HEK293 (cell line): ENCODE data around the gene FERD3L.

Source experiments
- CTCF ChIA-PET: fragments of 350-600 bp; formaldehyde crosslinking; extraction: SDS; loops from one replicate; lab custom pipeline; 2021; ENCODE audit warnings: antibody characterized with exemption; lab: Yijun Ruan, JAX
- POLR2A ChIA-PET: fragments of 300-600 bp; formaldehyde crosslinking; extraction: SDS; loops from one replicate; lab custom pipeline; 2020; ENCODE audit warnings: antibody characterized with exemption, inconsistent platforms; lab: Yijun Ruan, JAX
- H3K27ac ChIP-seq: fragments of 200-500 bp; sonication (Bioruptor generic); 2 replicates; pipeline ENCODE4 v1.5.1; 2014; ENCODE audit warnings: low read depth, low read length, control low read depth, inconsistent platforms; ENCODE audit errors: extremely low read depth
- H3K36me3 ChIP-seq, 2 experiments: fragments of 200-500 bp in 1 of 2; sonication (Bioruptor generic) in 1 of 2; 1 replicate in 1 of 2; 2 replicates in 1 of 2; pipeline ENCODE4 v1.5.1; 2014 to 2017; ENCODE audit warnings: inconsistent platforms in 2 of 2, low read length in 2 of 2; ENCODE audit not compliant: control insufficient read depth in 2 of 2, insufficient read depth in 1 of 2
- H3K4me1 ChIP-seq: fragments of 200-500 bp; sonication (Bioruptor generic); 2 replicates; pipeline ENCODE4 v1.5.1; 2014; ENCODE audit warnings: mild to moderate bottlenecking, low read length, inconsistent platforms; ENCODE audit not compliant: control insufficient read depth, insufficient read depth
- H3K4me3 ChIP-seq: 2 replicates; pipeline ENCODE4 v1.5.1; 2011; ENCODE audit warnings: low read depth, mild to moderate bottlenecking, control low read depth, low read length, moderate library complexity
- H3K9me3 ChIP-seq: fragments of 200-500 bp; sonication (Bioruptor generic); 2 replicates; pipeline ENCODE4 v1.5.1; 2014; ENCODE audit warnings: low read depth, low read length, inconsistent platforms; ENCODE audit not compliant: control insufficient read depth, insufficient read depth
- GLIS2 ChIP-seq: fragments of 450-650 bp; formaldehyde crosslinking; IDR thresholded peaks from 2 replicates; pipeline ENCODE4 v1.5.1; 2016; ENCODE audit warnings: missing biosample characterization, missing genetic modification characterization
- PRDM10 ChIP-seq: fragments of 450-650 bp; formaldehyde crosslinking; IDR thresholded peaks from 2 replicates; pipeline ENCODE4 v1.5.1; 2016; ENCODE audit warnings: missing biosample characterization, missing genetic modification characterization
- SCRT2 ChIP-seq: fragments of 450-650 bp; formaldehyde crosslinking; IDR thresholded peaks from 2 replicates; pipeline ENCODE4 v1.5.1; 2016; ENCODE audit warnings: missing biosample characterization, missing genetic modification characterization
- SP2 ChIP-seq: fragments of 450-650 bp; formaldehyde crosslinking; IDR thresholded peaks from 2 replicates; pipeline ENCODE4 v1.5.1; 2016; ENCODE audit warnings: missing biosample characterization, missing genetic modification characterization
- TCF7L2 ChIP-seq: IDR thresholded peaks from 2 replicates; pipeline ENCODE4 v1.6.1; 2011; ENCODE audit warnings: low read depth, mild to moderate bottlenecking, inconsistent platforms, low read length, moderate library complexity, borderline replicate concordance
- ZBTB17 ChIP-seq: fragments of 450-650 bp; formaldehyde crosslinking; IDR thresholded peaks from 2 replicates; pipeline ENCODE4 v1.5.1; 2016; ENCODE audit warnings: missing biosample characterization, missing genetic modification characterization
- ZIC2 ChIP-seq: fragments of 450-650 bp; formaldehyde crosslinking; IDR thresholded peaks from 2 replicates; pipeline ENCODE4 v1.5.1; 2016; ENCODE audit warnings: missing biosample characterization, missing genetic modification characterization
- ZNF112 ChIP-seq: fragments of 450-650 bp; formaldehyde crosslinking; IDR thresholded peaks from 2 replicates; pipeline ENCODE4 v1.5.0; 2017; ENCODE audit warnings: missing biosample characterization, missing genetic modification characterization
- ZNF16 ChIP-seq: fragments of 450-650 bp; formaldehyde crosslinking; IDR thresholded peaks from 2 replicates; pipeline ENCODE4 v1.5.1; 2016; ENCODE audit warnings: low read depth, missing biosample characterization, missing genetic modification characterization
- ZNF2 ChIP-seq: fragments of 450-650 bp; formaldehyde crosslinking; IDR thresholded peaks from 2 replicates; pipeline ENCODE4 v1.5.1; 2016; ENCODE audit warnings: missing biosample characterization, missing genetic modification characterization
- ZNF23 ChIP-seq: fragments of 450-650 bp; formaldehyde crosslinking; IDR thresholded peaks from 2 replicates; pipeline ENCODE4 v1.5.1; 2016; ENCODE audit warnings: missing biosample characterization, missing genetic modification characterization, borderline replicate concordance
- ZNF302 ChIP-seq: fragments of 450-650 bp; formaldehyde crosslinking; IDR thresholded peaks from 2 replicates; pipeline ENCODE4 v1.5.1; 2016; ENCODE audit warnings: missing biosample characterization, missing genetic modification characterization, low read depth
- ZNF335 ChIP-seq: fragments of 450-650 bp; formaldehyde crosslinking; conservative IDR thresholded peaks from 2 replicates; pipeline ENCODE4 v1.5.1; 2016; ENCODE audit warnings: missing biosample characterization, missing genetic modification characterization
- ZNF394 ChIP-seq: fragments of 450-650 bp; formaldehyde crosslinking; IDR thresholded peaks from 2 replicates; pipeline ENCODE4 v1.5.1; 2016; ENCODE audit warnings: missing biosample characterization, missing genetic modification characterization, mild to moderate bottlenecking, moderate library complexity, borderline replicate concordance
- ZNF398 ChIP-seq: fragments of 450-650 bp; formaldehyde crosslinking; IDR thresholded peaks from 2 replicates; pipeline ENCODE4 v1.5.1; 2017; ENCODE audit warnings: missing biosample characterization, missing genetic modification characterization

FERD3L gene

GRCh38 chr7:19109000-19109946 lies 35.9 kb downstream of the FERD3L start:
- no peaks in the 10 kb centered on the region for H3K9me3 ChIP-seq
- H3K36me3 ChIP-seq: peaks cover 4 to 12% of the 10 kb centered on the region in 2 experiments; a peak in 2 of 3 replicates
- CTCF ChIA-PET: interaction anchor here (0.6 kb wide), 1 partner anchor 1549 kb away, joined by 3 read pairs; no protein-coding TSS in a partner anchor
- no peak overlapping the region for H3K27ac ChIP-seq
- TF ChIP-seq ZNF302 (tag by site-specific recombination) (no peak), ZNF16 (tag by site-specific recombination) (no peak)
- TF ChIP-seq, all 188 proteins: peak for 0
- peaks cover 3% of the 10 kb centered on the region for H3K4me1 ChIP-seq
- POLR2A ChIA-PET: no interaction called here
- H3K4me3 ChIP-seq: no peak overlapping the region

- POLR2A ChIA-PET: no interaction called here
- Histone ChIP-seq H3K4me1 (no peaks in the 10 kb centered on the region), H3K9me3 (no peaks in the 10 kb centered on the region), H3K27ac (no peak overlapping the region; the same call in 1 of the 2 replicates), H3K4me3 (peak overlapping the region; percentile 9), H3K36me3 (no peaks in the 10 kb centered on the region)
- CTCF ChIA-PET: interaction anchor here (1.5 kb wide), 1 partner anchor 11 kb away, joined by 5 read pairs; no protein-coding TSS in a partner anchor
- TF ChIP-seq TCF7L2 (0 out of 2 replicates have a peak, but pooled peaks have one; percentile 8), ZNF112 (tag by site-specific recombination) (no peak), ZNF398 (tag by site-specific recombination) (no peak), ZNF394 (tag by site-specific recombination) (no peak)
Measured at GRCh38 chr7:19107356-19108146, 37.7 kb downstream of the FERD3L start.

- TF ChIP-seq ZNF335 (tag by site-specific recombination): peak; percentile 44; the same call in 1 of the 2 replicates
- TF ChIP-seq ZBTB17: no peak
- TF ChIP-seq, all 188 proteins: peak for 1
- ChIA-PET CTCF (interaction anchor here (1.5 kb wide), 1 partner anchor 12 kb away, joined by 5 read pairs; no protein-coding TSS in a partner anchor), POLR2A (interaction anchor here (1.5 kb wide), 1 partner anchor 10 kb away, joined by 6 read pairs; the partner anchor contains the start of gene TWIST1)
- Histone ChIP-seq H3K4me1 (no peaks in the 10 kb centered on the region), H3K4me3 (peak overlapping the region; percentile 27), H3K9me3 (no peaks in the 10 kb centered on the region), H3K36me3 (no peaks in the 10 kb centered on the region), H3K27ac (no peak overlapping the region; the same call in 1 of the 2 replicates)
Measured at GRCh38 chr7:19107081-19107355, 38.2 kb downstream of the FERD3L start.

GRCh38 chr7:19106241-19107080 lies 38.8 kb downstream of the FERD3L start:
- Histone ChIP-seq H3K27ac (no peak overlapping the region; the same call in 1 of the 2 replicates), H3K4me1 (no peaks in the 10 kb centered on the region), H3K9me3 (no peaks in the 10 kb centered on the region), H3K36me3 (no peaks in the 10 kb centered on the region), H3K4me3 (peak overlapping the region; percentile 27)
- CTCF ChIA-PET: interaction anchor here (0.6 to 1.5 kb wide), 2 partner anchors 12 to 288 kb away, joined by 3 to 5 read pairs; no protein-coding TSS in a partner anchor
- POLR2A ChIA-PET: interaction anchor here (1.5 kb wide), 1 partner anchor 11 kb away, joined by 6 read pairs; the partner anchor contains the start of gene TWIST1
- peak; percentile 21; the same call in 1 of the 2 replicates for TF ChIP-seq ZIC2 (tag by site-specific recombination)
- TF ChIP-seq ZNF23 (tag by site-specific recombination): no peak
- peak; percentile 61; the same call in 1 of the 2 replicates for TF ChIP-seq PRDM10 (tag by site-specific recombination)
- no peak for TF ChIP-seq ZNF2 (tag by site-specific recombination)
- TF ChIP-seq SCRT2 (tag by site-specific recombination): no peak
- TF ChIP-seq GLIS2: peak; percentile 39; the same call in 1 of the 2 replicates
- peak; percentile 27 for TF ChIP-seq SP2 (tag by site-specific recombination)
